Fibroblast of villous mesenchyme (primary cell): Measurements from ENCODE around the gene PRDM12. TPM values are rescaled to one million over a fixed set of nuclear protein-coding genes. Genes with fewer than 3 reads are reported as not detected.

Experiments used
- DNase-seq: peaks from one replicate; pipeline ENCODE4 v3.0.0-alpha.2; 2010; ENCODE audit warnings: low read depth
- H3K4me3 ChIP-seq: 2 replicates; pipeline ENCODE4 v1.5.1; 2011; ENCODE audit warnings: low read depth, mild to moderate bottlenecking, low read length
- CTCF ChIP-seq: IDR thresholded peaks from 2 replicates; pipeline ENCODE4 v1.5.1; 2012; ENCODE audit warnings: low read depth, mild to moderate bottlenecking, low read length; ENCODE audit not compliant: insufficient read depth
- total RNA-seq: library from RNA; depleted of rRNA; stranded (reverse); fragments of >200 nt; gene quantifications from 2 replicates; pipeline ENCODE4 v1.2.3, GENCODE V29; 2012

PRDM12 gene
- not detected in 2 replicates for total RNA-seq

- TF ChIP-seq CTCF = no peak
- H3K4me3 ChIP-seq = no peak within 1 kb of the TSS
- DNase-seq = no peak
Observed at GRCh38 chr9:130664251-130665028, at the start of gene PRDM12. TSS of gene PRDM12 (plus strand) at chr9:130664594. CDS start at chr9:130664654, 60 bp downstream.

GRCh38 chr9:130616451-130616850 is 47.9 kb upstream of the PRDM12 start:
- H3K4me3 ChIP-seq = no peak overlapping the region
- DNase-seq = no peak
- no peak for TF ChIP-seq CTCF

GRCh38 chr9:130623466-130623865 is 40.9 kb upstream of the PRDM12 start:
- no peak for TF ChIP-seq CTCF
- no peak for DNase-seq
- H3K4me3 ChIP-seq = no peak overlapping the region

- no peak for TF ChIP-seq CTCF
- no peak for DNase-seq
- H3K4me3 ChIP-seq = no peak overlapping the region
Observed at GRCh38 chr9:130624154-130624553, 40.2 kb upstream of the PRDM12 start.

GRCh38 chr9:130626249-130626996 is 38.0 kb upstream of the PRDM12 start:
- no peak for TF ChIP-seq CTCF
- DNase-seq = no peak

GRCh38 chr9:130627051-130627450 is 37.3 kb upstream of the PRDM12 start:
- no peak for TF ChIP-seq CTCF
- H3K4me3 ChIP-seq = no peak overlapping the region
- DNase-seq = no peak

More at GRCh38 chr9:130626249-130626996, 38.0 kb upstream of the PRDM12 start:
- H3K4me3 ChIP-seq = no peak overlapping the region
